Neuronal stem cell (in vitro differentiated cells): ENCODE measurements around the gene TOX2.

Source experiments
- DNase-seq: peaks from one replicate; pipeline ENCODE4 v3.0.0-alpha.2; 2013; ENCODE audit warnings: low spot score
- H2AFZ ChIP-seq: one replicate; pipeline ENCODE4 v1.6.1; 2013; ENCODE audit warnings: mild to moderate bottlenecking, low read length, inconsistent platforms
- H2AK5ac ChIP-seq: 2 replicates; pipeline ENCODE4 v1.6.1; 2013; ENCODE audit warnings: low read depth, mild to moderate bottlenecking, inconsistent platforms, low read length, moderate library complexity, mixed read lengths
- H2BK120ac ChIP-seq: 2 replicates; pipeline ENCODE4 v1.6.1; 2013; ENCODE audit warnings: low read depth, mild to moderate bottlenecking, inconsistent platforms, low read length, moderate library complexity, mixed read lengths
- H2BK12ac ChIP-seq: one replicate; pipeline ENCODE4 v1.6.1; 2013; ENCODE audit warnings: low read length, inconsistent platforms
- H2BK15ac ChIP-seq: 2 replicates; pipeline ENCODE4 v1.6.1; 2013; ENCODE audit warnings: mild to moderate bottlenecking, low read length, inconsistent platforms, mixed read lengths
- H2BK5ac ChIP-seq: one replicate; pipeline ENCODE4 v1.6.1; 2013; ENCODE audit warnings: inconsistent platforms, mild to moderate bottlenecking, low read length, moderate library complexity
- H3K14ac ChIP-seq: one replicate; pipeline ENCODE4 v1.6.1; 2013; ENCODE audit warnings: low read length, inconsistent platforms
- H3K18ac ChIP-seq: 2 replicates; pipeline ENCODE4 v1.6.1; 2013; ENCODE audit warnings: low read length, inconsistent platforms
- H3K23ac ChIP-seq: 2 replicates; pipeline ENCODE4 v1.6.1; 2013; ENCODE audit warnings: low read depth, mild to moderate bottlenecking, mixed read lengths, low read length, inconsistent platforms; ENCODE audit not compliant: poor library complexity
- H3K27ac ChIP-seq: replicated peaks from 3 replicates; pipeline ENCODE4 v1.5.1; 2013; ENCODE audit warnings: low read length, inconsistent platforms
- H3K27me3 ChIP-seq, 3 experiments: 2 replicates each; pipeline ENCODE4 v1.6.1; 2013; ENCODE audit warnings: low read length in 3 of 3, mild to moderate bottlenecking in 2 of 3, inconsistent platforms in 1 of 3, low read depth in 1 of 3, mixed read lengths in 1 of 3, moderate library complexity in 1 of 3; ENCODE audit not compliant: control insufficient read depth in 3 of 3, insufficient read depth in 3 of 3
- H3K36me3 ChIP-seq, 2 donors: replicated peaks in 1 of 2; 2 replicates each; pipeline ENCODE4 v1.6.1; 2013; ENCODE audit warnings: low read length in 2 of 2; ENCODE audit not compliant: control insufficient read depth in 2 of 2, insufficient read depth in 2 of 2
- H3K4ac ChIP-seq: 2 replicates; pipeline ENCODE4 v1.6.1; 2013; ENCODE audit warnings: inconsistent platforms, mild to moderate bottlenecking, low read length, moderate library complexity
- H3K4me1 ChIP-seq, 2 donors: 1 replicate in 1 of 2; 2 replicates in 1 of 2; pipeline ENCODE4 v1.6.1; 2013; ENCODE audit warnings: low read length in 2 of 2, low read depth in 1 of 2; ENCODE audit not compliant: control insufficient read depth in 2 of 2, insufficient read depth in 1 of 2
- H3K4me2 ChIP-seq: one replicate; pipeline ENCODE4 v1.6.1; 2013; ENCODE audit warnings: mild to moderate bottlenecking, low read length, inconsistent platforms; ENCODE audit not compliant: insufficient read depth, poor library complexity, severe bottlenecking
- H3K4me3 ChIP-seq, 2 donors: 2 replicates each; pipeline ENCODE4 v1.5.1; 2013; ENCODE audit warnings: low read length in 2 of 2, mild to moderate bottlenecking in 2 of 2, inconsistent platforms in 1 of 2, moderate library complexity in 1 of 2
- H3K79me1 ChIP-seq: one replicate; pipeline ENCODE4 v1.6.1; 2013; ENCODE audit warnings: low read depth, mild to moderate bottlenecking, inconsistent platforms, low read length, moderate library complexity
- H3K9ac ChIP-seq: one replicate; pipeline ENCODE4 v1.6.1; 2013; ENCODE audit warnings: mild to moderate bottlenecking, low read depth, low read length, inconsistent platforms; ENCODE audit not compliant: poor library complexity
- H3K9me3 ChIP-seq, 2 donors: replicated peaks in 1 of 2; 2 replicates each; pipeline versions ENCODE3 to v1.6.1; 2013; ENCODE audit warnings: low read length in 2 of 2, mild to moderate bottlenecking in 2 of 2, inconsistent platforms in 1 of 2, low read depth in 1 of 2, mixed read lengths in 1 of 2, moderate library complexity in 1 of 2; ENCODE audit not compliant: control insufficient read depth in 2 of 2, insufficient read depth in 1 of 2
- H4K8ac ChIP-seq: one replicate; pipeline ENCODE4 v1.6.1; 2013; ENCODE audit warnings: low read depth, mild to moderate bottlenecking, inconsistent platforms, low read length, moderate library complexity
- H4K91ac ChIP-seq: one replicate; pipeline ENCODE4 v1.6.1; 2013; ENCODE audit warnings: low read length, low read depth, mild to moderate bottlenecking, inconsistent platforms; ENCODE audit not compliant: poor library complexity
- WGBS, 2 donors: extraction: QIAGEN DNeasy Blood & Tissue Kit; methylation state at CpG; one replicate each; pipeline ENCODE4 v1.1.7; 2013; ENCODE audit warnings: missing lambda C conversion rate in 2 of 2, mixed read lengths in 1 of 2; ENCODE audit not compliant: insufficient read length in 2 of 2, insufficient replicate concordance in 1 of 2; ENCODE audit errors: extremely low coverage in 2 of 2; 5-methylcytosine and 5-hydroxymethylcytosine counted together

TOX2 gene

DNA sequence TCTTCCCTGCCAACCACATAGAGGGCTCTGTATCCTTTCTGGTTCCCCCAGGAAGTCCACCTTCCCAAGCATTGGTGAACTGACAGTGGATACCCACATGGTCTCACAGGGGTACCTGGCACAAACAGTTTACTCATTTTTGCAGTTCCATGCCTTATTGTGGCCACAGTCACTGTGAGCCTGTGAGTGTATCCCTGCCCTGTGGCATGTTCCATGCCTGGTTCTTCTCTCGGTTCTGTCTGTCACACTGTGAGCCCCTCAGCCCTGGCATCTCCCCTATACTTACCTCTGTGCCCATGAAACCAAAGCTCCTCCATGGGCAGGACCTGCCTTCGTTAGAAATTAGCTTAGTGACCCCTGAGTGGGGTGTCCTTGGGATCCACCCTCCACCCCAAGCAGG, 107.8 kb downstream of the TOX2 start:
- Histone ChIP-seq H2BK12ac (no peak overlapping the region), H3K18ac (no peak overlapping the region), H2BK15ac (no peak overlapping the region), H4K91ac (peak overlapping the region; percentile 38), H3K14ac (no peak overlapping the region), H3K4me2 (no peak overlapping the region), H2AK5ac (no peak overlapping the region), H3K4me1 (peaks cover 0 to 7% of the 10 kb centered on the region in 2 donors), H3K79me1 (no peaks in the 10 kb centered on the region), H3K4me3 (no peak overlapping the region), H2BK5ac (no peak overlapping the region), H3K23ac (no peak overlapping the region), H3K9me3 (no peaks in the 10 kb centered on the region), H2AFZ (no peak overlapping the region), H3K36me3 (no peaks in the 10 kb centered on the region), H3K9ac (no peak overlapping the region), H4K8ac (no peak overlapping the region), H2BK120ac (no peak overlapping the region), H3K4ac (no peak overlapping the region), H3K27me3 (peaks cover 0 to 4% (median 0%) of the 10 kb centered on the region in 3 experiments), H3K27ac (no peak overlapping the region)
- DNase-seq: no peak
- WGBS, 2 donors: no CpG with 5 or more reads among the region's 2 CpGs

DNA sequence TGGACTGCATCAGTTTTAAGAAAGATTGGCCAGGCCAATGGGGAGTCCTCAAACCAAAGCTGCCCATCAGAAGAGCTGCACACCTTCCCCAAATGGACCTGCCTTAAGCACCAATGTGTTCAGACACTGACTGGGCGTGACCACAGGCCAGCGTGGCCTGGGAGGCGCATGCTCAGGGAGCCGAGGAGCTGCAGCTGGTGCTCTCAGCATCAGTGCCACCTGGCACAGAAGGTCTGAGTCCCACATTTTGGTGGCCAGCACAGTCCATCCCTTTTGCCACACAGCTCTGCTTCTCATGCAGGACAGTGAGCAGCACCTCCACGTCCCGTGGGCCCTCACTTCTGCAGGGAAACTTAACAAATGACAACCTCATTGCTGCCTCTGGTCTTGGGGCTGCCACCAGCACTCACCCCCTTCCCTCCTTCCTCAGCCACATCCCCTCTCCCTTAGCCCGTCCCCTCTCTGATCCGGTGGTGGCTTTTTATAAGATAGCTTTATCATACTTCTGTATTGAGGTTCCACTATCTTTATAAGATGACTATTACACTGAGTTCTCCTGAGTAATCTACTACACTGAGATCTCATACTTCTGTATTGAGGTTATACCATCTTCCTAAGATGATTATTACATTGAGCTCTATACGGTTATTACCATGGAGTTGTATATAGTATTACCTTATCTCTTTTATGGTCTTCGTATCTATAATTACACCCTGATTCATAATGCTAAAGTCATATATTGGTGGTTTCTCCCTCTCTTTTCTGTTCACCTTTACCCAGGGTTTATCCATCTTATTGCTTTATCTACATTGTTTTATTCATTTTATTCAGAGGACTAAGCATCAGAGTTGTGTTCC, 109.1 kb downstream of the TOX2 start:
- Histone ChIP-seq H4K91ac (no peak overlapping the region), H2AFZ (no peak overlapping the region), H3K14ac (no peak overlapping the region), H2BK12ac (no peak overlapping the region), H2BK15ac (no peak overlapping the region), H3K4ac (no peak overlapping the region), H3K9ac (peak overlapping the region; percentile 30), H3K27me3 (peaks cover 0 to 4% (median 0%) of the 10 kb centered on the region in 3 experiments), H3K4me2 (no peak overlapping the region), H3K9me3 (no peaks in the 10 kb centered on the region), H2BK5ac (no peak overlapping the region), H2BK120ac (no peak overlapping the region), H3K18ac (peak overlapping the region; percentile 58), H3K27ac (no peak overlapping the region), H3K36me3 (no peaks in the 10 kb centered on the region), H3K79me1 (no peaks in the 10 kb centered on the region), H2AK5ac (peak overlapping the region; percentile 40), H4K8ac (no peak overlapping the region), H3K4me3 (no peak overlapping the region), H3K4me1 (peaks cover 0 to 7% of the 10 kb centered on the region in 2 donors), H3K23ac (peak overlapping the region; percentile 78)
- DNase-seq: no peak
- no CpG with 5 or more reads among the region's 10 CpGs for WGBS, 2 donors

DNA sequence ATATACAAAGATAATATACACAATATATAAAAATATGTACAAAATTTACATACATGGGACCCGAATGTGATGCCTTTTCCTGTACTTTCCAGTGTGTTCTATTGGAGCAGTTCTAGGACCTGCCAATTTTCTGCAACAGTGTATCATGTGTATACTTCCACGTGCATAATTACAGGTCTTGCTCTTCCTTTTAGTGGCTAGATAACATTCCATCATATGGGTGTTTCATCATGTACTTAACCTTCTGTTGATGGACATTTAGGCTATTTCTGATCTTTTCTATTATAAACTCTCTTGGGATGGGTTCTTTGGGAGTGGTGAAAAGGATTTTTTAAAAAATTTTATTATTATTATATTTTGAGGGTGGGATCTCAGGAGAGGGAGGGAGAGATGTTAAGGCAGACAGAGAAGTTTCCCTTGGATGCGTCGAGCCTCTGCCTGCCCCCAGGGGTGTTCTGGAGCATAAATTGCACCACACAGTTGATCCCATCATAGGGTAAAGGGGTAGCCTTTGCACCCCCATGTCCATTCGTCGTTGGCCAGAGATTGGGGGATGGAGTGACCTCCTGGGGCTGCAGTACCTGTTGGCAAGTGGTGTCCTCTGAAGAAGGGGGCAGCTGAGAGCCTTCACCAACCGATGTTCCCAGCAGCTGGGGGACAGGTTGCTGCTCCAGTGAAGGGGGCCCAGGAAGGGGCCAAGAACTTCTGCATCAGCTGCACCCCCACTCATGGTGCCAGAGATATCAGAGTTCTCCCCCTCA, 110.3 kb downstream of the TOX2 start:
- H3K14ac ChIP-seq: no peak overlapping the region
- no peaks in the 10 kb centered on the region for H3K36me3 ChIP-seq
- H3K27ac ChIP-seq: no peak overlapping the region
- H3K18ac ChIP-seq: no peak overlapping the region
- H3K9me3 ChIP-seq: no peaks in the 10 kb centered on the region
- no peak overlapping the region for H3K23ac ChIP-seq
- DNase-seq: no peak
- no peak overlapping the region for H2AFZ ChIP-seq
- no peak overlapping the region for H2BK120ac ChIP-seq
- H3K4me2 ChIP-seq: no peak overlapping the region
- H4K8ac ChIP-seq: no peak overlapping the region
- no peak overlapping the region for H2AK5ac ChIP-seq
- no peak overlapping the region for H2BK5ac ChIP-seq
- H3K27me3 ChIP-seq: peaks cover 0 to 4% (median 0%) of the 10 kb centered on the region in 3 experiments
- H3K9ac ChIP-seq: no peak overlapping the region
- H2BK15ac ChIP-seq: no peak overlapping the region
- no CpG with 5 or more reads among the region's 7 CpGs for WGBS, 2 donors
- H3K79me1 ChIP-seq: no peaks in the 10 kb centered on the region
- H3K4ac ChIP-seq: no peak overlapping the region
- H3K4me1 ChIP-seq: peaks cover 0 to 5% of the 10 kb centered on the region in 2 donors
- no peak overlapping the region for H3K4me3 ChIP-seq
- no peak overlapping the region for H4K91ac ChIP-seq
- H2BK12ac ChIP-seq: no peak overlapping the region

DNA sequence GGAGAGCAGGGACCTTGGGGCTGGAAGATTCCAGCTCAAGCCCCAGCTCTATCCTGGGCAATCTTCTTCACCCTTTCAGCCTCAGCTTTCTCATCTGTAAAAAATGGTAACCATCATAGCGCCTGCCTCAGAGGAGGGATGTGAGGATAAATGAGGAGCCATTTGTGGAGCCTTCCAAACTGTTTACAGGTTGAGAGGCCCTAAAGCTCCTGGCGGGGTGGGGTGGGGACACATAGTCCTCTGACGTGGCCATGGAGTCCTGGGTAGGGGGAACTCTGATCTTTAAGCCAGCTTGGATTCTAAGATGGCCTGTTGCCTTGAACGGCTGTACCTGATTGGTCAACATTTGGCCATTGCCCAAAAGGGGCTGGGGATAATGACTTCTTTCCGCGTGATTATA, 111.1 kb downstream of the TOX2 start:
- H3K4ac ChIP-seq: no peak overlapping the region
- DNase-seq: no peak
- H2AFZ ChIP-seq: no peak overlapping the region
- no peak overlapping the region for H2BK120ac ChIP-seq
- no peaks in the 10 kb centered on the region for H3K79me1 ChIP-seq
- no peak overlapping the region for H2BK5ac ChIP-seq
- H3K14ac ChIP-seq: no peak overlapping the region
- peaks cover 0 to 4% (median 0%) of the 10 kb centered on the region in 3 experiments for H3K27me3 ChIP-seq
- H3K23ac ChIP-seq: no peak overlapping the region
- WGBS, 2 donors: no CpG with 5 or more reads among the region's 6 CpGs
- no peak overlapping the region for H3K4me2 ChIP-seq
- no peak overlapping the region for H2AK5ac ChIP-seq
- no peaks in the 10 kb centered on the region for H3K4me1 ChIP-seq
- H2BK12ac ChIP-seq: no peak overlapping the region
- H3K18ac ChIP-seq: no peak overlapping the region
- H4K8ac ChIP-seq: no peak overlapping the region
- H4K91ac ChIP-seq: no peak overlapping the region
- no peak overlapping the region for H3K9ac ChIP-seq
- peaks cover 0 to 2% of the 10 kb centered on the region in 2 donors for H3K9me3 ChIP-seq
- no peak overlapping the region for H2BK15ac ChIP-seq
- no peak overlapping the region for H3K4me3 ChIP-seq
- H3K27ac ChIP-seq: no peak overlapping the region
- no peaks in the 10 kb centered on the region for H3K36me3 ChIP-seq
